Measurements from ENCODE around the gene RALGAPA2.

The RALGAPA2 gene

GRCh38 chr20:20683020-20683419, 29.4 kb downstream of the RALGAPA2 start:
- DNase-seq, result no peak

GRCh38 chr20:20680991-20681508, 31.4 kb downstream of the RALGAPA2 start:
- no peak for DNase-seq

- DNase-seq, result no peak
Measured at GRCh38 chr20:20679316-20679715, 33.1 kb downstream of the RALGAPA2 start.

- no peak for DNase-seq
Measured at GRCh38 chr20:20677186-20677585, 35.3 kb downstream of the RALGAPA2 start.

- DNase-seq, result no peak
Measured at GRCh38 chr20:20668639-20669038, 43.8 kb downstream of the RALGAPA2 start.

GRCh38 chr20:20666359-20666758, 46.1 kb downstream of the RALGAPA2 start:
- DNase-seq, result no peak

GRCh38 chr20:20665606-20666332, 46.7 kb downstream of the RALGAPA2 start:
- DNase-seq, result no peak

- DNase-seq, result peak; percentile 5
Measured at GRCh38 chr20:20664795-20665589, 47.5 kb downstream of the RALGAPA2 start.

GRCh38 chr20:20663841-20664240, 48.6 kb downstream of the RALGAPA2 start:
- no peak for DNase-seq

- DNase-seq, result no peak
Measured at GRCh38 chr20:20658871-20659431, 53.5 kb downstream of the RALGAPA2 start.

- no peak for DNase-seq
Measured at GRCh38 chr20:20658123-20658522, 54.3 kb downstream of the RALGAPA2 start.

GRCh38 chr20:20657092-20657491, 55.4 kb downstream of the RALGAPA2 start:
- no peak for DNase-seq

- no peak for DNase-seq
Measured at GRCh38 chr20:20655883-20656282, 56.6 kb downstream of the RALGAPA2 start.

- no peak for DNase-seq
Measured at GRCh38 chr20:20649945-20650344, 62.5 kb downstream of the RALGAPA2 start.

GRCh38 chr20:20643927-20644326, 68.5 kb downstream of the RALGAPA2 start:
- no peak for DNase-seq

- no peak for DNase-seq
Measured at GRCh38 chr20:20641783-20642182, 70.7 kb downstream of the RALGAPA2 start.

- DNase-seq, result no peak
Measured at GRCh38 chr20:20638878-20639277, 73.6 kb downstream of the RALGAPA2 start.

- DNase-seq, result no peak
Measured at GRCh38 chr20:20637998-20638725, 74.3 kb downstream of the RALGAPA2 start.

- DNase-seq, result no peak
Measured at GRCh38 chr20:20635006-20635405, 77.4 kb downstream of the RALGAPA2 start.

GRCh38 chr20:20632644-20633043, 79.8 kb downstream of the RALGAPA2 start:
- no peak for DNase-seq

GRCh38 chr20:20630551-20630950, 81.9 kb downstream of the RALGAPA2 start:
- no peak for DNase-seq

GRCh38 chr20:20629556-20630188, 82.8 kb downstream of the RALGAPA2 start:
- DNase-seq, result no peak

GRCh38 chr20:20628314-20628713, 84.1 kb downstream of the RALGAPA2 start:
- no peak for DNase-seq

Measured in HCEC 1CT (cell line).